ELF-1 (cell line): ENCODE measurements around the gene YIF1B.

ENCODE experiments used
- DNase-seq: peaks from one replicate; pipeline ENCODE4 v3.0.0-alpha.2; 2016; ENCODE audit warnings: low read depth, low spot score

Gene YIF1B

DNA sequence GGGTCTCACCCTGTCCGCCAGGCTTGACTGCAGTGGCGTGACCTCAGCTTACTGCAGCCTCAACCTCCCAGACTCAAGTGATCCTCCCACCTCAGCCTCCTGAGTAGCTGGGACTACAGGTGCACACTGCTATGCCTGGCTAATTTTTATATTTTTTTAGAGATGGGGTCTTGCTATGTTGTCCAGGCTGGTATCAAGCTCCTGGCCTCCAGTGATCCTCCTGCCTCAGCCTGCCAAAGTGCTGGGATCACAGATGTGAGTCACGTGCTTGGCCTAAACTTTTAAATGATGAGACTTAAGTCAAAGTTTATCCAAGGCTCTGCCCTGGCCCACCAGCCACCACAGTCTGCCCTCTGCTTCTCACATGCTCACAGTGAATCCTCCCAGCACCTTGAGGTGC lies 9.5 kb downstream of the YIF1B start:
- no peak for DNase-seq

DNA sequence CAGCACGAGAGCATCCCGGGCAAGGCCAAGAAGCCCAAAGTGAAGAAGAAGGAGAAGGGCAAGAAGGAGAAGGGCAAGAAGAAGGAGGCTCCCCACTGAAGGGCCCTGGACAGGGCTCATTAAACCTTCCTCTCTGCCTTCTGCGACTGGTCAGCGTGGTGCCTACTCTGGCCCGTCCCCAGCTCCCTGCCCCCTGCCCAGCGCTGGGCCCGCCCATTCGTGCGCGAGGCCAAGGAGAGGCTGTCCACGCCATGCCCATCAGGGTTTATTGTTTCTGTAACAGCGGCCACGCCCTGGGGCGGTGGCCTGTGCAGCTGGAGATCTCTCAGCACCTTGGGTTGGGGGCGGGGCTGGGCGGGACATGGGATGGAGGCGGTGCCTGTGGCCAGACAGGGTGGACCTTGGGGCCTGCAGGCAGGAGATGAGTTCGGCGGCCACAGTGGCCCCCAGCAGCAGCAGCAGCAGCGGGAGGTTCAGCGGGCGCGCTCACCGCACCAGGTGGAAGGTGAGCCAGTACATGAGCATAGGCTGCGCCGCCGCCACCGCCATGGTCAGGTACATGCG lies 10.8 kb downstream of the YIF1B start:
- peak; percentile 93 for DNase-seq

DNA sequence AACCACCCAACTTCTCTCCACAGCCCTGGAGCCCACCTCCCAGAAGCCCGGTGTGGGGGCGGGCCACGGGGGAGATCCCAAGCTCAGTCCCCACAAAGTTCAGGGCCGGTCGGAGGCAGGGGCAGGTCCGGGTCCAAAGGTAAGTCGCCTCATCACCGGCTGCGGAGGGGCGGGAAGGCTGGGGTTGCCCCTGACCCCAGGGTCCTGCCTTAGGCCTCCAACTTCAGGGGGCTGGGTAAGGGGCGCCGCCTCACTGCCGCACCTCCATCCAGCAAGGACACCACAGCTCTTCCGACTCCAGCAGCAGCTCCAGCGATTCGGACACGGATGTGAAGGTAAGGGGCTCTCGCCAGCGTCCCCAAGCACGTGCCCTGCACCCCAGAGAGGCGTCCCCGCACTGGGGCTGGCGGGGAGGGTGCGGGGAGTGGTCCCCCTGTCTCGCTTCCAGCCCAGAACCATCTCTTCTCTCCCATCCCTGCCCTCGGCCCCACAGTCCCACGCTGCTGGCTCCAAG lies 11.3 kb downstream of the YIF1B start:
- no peak for DNase-seq

DNA sequence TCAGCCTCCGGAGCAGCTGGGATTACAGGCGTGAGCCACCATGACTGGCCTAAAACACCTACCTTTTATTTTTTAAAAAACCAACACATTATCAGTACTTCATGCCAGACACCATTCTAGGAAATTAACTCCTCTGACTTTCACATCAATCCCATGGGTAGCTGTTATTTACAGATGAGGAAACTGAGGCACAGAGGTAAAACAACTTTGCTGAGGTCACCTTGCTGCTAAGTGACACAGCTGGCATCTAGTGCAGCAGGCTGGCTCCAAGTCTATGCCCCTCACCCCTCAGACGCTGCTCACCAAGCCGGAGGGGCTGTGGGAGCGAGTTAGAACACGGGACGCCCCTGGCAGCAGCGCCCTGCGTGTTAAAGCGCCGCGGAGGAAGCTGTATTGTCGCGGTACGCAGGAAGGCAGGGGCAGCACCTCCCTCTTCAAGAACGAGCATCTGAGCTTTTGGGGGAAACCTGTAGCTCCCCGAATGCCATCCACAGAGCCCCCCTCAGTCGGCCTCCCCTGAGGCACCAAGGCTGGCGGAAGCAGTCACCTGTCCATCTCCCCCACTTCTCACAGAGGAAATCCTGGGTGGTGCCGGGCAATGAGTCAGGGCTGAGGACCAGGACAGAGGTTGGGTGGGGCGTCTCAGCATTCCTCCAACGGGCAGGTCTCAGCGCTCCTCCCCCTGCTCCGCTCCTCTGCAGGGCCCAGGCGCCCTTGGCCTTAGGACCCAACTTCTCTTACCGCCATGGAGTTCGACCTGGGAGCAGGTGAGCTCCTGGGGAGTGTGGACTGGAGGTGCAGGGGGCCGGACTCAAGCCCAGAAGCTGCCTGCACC lies 12.0 kb downstream of the YIF1B start, which contains the start of gene C19orf33:
Gene C19orf33 (plus strand): TSS at position 735 of the 835 bp plus-strand sequence. CDS start 11 bp downstream, at position 746.
- DNase-seq: peak; percentile 44

DNA sequence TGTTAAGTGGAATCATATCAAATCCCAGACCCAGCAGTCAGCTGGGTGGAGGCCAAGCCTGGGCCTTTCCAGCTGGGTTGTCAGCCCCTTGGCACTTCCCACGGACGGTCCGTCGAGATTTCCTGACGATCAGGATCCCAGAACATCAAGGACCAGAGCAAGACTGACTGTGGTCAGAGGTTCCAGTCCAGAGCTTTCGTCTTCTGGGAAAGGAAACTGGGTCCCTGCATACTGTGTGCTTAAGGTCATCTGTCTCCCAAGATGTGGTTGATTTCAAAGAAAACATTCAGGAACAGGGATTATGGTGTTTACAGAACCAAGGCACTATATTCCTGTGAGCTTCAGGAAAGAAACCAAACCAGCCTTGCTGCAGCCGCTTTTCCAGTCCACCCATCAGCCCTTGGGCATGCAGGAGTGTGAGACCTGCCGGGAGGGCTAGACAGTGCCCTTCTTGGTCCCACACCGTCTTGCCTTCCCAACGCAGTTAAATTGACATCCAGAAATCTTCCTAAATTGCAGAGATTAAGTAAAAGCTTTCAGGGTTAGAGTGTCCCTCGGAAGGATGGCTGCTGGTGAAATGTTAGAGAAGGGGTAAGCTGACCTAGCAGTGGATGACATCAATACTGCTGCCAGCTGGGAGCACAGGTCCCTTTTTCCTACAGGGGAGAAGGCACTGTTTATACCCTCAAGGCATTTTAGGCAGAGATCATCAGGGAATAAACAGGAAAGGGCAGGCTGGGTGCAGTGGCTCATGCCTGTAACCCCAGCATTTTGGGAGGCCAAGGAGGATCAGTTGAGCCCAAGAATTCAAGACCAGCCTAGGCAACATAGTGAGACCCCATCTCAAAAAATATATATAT lies 16.7 kb downstream of the YIF1B start:
- peak; percentile 25 for DNase-seq

DNA sequence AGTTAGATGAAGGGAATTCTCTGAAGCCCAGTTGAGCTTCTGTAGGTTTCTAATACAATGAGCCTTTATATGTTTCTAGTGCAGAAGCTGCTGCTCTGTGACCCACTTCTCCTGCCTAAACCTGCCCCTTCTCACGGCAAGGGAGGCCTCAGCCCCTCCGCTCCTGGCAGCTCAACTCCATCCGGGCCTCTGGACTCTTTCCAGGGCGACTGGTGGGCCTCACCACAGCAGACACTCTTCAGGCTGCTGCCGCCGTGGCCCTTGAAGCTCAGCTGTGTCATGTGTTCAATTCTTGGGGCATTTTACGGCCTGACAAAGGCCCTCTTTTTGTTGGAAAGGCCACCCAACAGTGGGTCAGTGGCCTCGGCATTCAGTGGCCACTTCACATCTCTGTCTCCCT lies 21.7 kb downstream of the YIF1B start:
- no peak for DNase-seq

DNA sequence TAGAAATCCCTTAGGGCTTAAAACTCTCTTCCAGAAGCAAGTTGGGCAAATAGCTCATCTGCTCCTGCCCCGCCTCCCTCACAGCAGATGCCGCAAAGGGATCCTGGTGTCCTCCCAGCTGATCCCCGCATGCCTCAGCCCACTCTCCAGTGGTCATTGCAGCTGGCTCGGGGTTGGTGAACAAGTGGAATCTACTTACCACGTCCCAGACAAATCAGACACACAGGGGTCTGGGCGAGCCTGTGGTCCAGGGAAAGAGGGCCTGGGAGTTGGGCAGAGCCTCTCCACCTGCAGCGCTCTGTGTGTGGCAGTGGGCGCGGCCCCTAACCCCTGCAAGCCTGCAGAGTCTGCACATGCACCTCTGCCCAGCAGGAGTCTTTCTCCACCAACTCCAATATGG lies 22.5 kb downstream of the YIF1B start:
- DNase-seq: peak; percentile 36

DNA sequence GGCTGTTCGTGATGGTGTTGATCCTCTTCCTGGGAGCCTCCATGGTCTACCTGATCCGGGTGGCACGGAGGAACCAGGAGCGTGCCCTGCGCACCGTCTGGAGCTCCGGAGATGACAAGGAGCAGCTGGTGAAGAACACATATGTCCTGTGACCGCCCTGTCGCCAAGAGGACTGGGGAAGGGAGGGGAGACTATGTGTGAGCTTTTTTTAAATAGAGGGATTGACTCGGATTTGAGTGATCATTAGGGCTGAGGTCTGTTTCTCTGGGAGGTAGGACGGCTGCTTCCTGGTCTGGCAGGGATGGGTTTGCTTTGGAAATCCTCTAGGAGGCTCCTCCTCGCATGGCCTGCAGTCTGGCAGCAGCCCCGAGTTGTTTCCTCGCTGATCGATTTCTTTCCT lies 23.9 kb downstream of the YIF1B start:
- DNase-seq: peak; percentile 26

DNA sequence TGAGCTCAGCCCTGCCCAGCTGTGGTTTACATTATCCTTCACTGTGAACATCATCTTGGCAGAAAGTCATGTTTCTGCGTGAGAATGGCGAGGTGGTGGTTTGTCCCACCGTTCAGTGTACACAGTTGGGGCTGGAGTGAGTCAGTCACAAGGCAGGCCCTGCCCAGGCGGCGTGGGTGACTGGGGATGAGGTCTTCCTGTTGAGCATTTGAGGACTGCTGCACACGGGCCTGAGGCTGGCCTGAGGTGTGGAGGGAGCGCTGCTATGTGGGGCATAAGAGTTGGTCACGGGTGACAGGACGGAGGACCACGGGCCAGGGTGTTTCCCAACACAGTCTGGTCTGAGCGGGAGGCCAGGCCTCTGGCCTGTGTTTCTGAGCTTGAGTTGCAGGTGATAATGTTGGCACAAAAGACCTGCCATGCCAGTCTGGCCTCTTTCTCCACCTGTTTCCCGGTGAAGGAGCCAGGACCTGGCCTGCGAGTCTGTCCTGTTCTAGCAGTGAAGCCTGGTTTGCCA lies 25.1 kb downstream of the YIF1B start:
- no peak for DNase-seq

DNA sequence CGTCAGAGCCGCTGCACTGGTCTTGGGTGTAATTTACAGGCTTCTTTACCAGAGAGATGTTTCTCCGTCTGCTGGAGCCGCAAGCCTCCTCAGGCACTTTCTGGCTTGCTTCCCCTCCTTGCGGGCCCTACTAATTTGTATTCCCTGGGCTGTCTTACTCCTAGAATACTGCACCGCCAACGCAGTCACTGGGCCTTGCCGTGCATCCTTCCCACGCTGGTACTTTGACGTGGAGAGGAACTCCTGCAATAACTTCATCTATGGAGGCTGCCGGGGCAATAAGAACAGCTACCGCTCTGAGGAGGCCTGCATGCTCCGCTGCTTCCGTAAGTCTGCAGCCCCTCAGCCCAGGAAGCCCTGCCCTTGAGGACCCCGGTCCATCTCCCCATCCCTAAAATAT lies 25.8 kb downstream of the YIF1B start:
- no peak for DNase-seq

DNA sequence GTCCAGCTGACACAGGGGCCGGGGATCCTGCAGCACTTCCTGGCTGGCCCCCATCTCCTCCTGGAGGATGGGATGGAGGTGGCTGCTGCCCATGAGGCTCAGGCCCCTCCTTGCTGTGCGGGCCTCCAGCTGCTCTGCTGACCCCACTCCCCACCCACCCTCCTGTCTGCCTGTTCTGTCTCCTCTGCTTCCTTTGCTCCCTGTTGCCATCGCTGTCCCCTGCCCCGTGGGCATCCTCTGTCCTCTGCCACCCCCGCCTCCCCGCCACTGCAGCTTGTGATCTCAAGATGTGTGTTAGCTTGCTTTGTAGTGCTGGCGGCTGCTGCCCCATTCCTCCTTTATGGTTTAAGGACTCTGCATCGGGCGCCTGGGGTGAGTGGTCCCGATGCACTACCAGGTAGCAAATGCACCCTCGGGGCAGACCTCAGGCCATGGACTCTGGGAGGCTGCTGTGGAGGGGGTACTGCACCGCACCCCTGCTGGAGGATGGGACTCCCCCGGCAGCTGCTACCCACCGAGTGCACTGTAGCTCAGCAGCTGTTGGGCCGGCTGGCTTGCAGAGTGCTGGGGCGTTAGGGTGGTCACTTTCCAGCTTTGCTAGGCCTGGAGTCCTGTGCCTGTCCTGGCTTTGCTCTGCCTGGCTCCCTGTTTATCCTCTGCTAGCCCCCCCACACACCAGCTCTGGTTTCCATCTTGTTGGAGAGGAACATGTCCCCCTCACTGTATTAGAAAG lies 27.5 kb downstream of the YIF1B start:
- DNase-seq: no peak

DNA sequence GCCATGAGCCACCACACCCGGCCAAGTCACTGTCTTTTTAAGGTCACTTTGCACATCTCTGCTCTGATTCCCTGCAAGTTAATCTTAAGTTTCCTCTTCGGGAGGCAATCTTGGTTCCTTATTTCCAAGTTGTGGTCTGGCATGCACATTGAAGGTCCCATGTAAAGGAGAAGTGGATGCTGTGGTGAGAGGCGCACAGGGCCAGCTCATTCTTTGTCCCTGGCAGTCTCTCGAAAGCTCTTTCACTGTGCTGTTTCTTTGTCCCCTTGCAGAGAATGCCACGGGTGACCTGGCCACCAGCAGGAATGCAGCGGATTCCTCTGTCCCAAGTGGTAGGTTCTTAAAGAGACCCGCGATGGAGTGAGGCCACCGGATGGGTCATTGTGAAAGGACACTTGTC lies 28.1 kb downstream of the YIF1B start:
- DNase-seq: no peak

DNA sequence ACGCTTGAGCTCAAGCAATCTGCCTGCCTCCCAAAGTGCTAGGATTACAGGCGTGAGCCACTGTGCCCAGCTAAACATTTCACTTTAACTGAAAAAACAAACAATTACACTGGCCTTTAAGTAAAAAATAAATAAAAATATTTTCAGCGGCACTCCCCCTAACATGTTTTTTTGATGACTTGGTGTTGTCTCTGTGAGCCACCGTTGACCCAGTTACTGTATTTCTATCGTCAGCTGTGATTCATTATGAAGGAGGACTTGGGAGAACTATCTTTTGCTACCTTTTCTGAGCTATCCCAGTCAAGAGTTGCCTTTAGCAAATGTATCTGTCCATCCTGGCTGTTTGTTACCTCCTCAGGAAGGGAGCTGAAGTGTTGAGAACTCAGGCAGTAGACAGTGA lies 30.2 kb downstream of the YIF1B start:
- no peak for DNase-seq

DNA sequence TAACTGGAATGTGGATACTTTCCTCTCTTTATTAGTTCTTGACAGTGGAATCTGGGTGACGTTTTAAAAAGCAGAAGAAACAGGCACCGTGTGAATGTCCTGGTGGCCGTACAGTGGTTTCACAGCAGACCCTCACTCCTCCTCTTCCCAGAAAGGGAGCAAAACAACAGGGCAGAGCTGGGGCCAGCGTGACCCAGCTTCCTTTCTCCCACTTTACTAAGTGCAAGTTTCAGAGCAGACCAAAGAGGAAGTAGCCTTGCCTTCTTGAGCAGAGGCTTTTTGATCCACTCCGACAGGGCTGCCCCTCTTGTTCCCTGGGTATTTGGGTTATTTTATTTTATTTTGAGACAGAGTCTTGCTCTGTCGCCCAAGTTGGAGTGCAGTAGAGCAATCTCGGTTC lies 31.3 kb downstream of the YIF1B start:
- no peak for DNase-seq

DNA sequence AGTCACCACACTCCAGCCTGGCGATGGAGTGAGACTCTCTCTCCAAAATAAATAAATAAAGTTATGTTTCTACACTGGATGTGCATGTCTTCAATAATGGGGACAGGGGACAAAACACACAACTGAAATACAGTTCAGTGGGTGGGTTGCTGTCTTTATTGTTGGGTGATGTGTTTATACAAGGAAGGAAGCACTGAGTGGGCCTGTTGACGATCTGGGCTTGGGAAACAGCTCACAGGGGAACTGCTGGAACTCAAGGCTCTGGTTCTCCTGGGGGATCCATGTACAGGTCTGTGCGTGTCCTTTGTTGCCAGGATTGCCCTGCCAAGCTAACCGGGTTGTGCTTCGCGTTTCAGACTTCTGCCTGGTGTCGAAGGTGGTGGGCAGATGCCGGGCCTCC lies 32.5 kb downstream of the YIF1B start:
- DNase-seq: no peak

DNA sequence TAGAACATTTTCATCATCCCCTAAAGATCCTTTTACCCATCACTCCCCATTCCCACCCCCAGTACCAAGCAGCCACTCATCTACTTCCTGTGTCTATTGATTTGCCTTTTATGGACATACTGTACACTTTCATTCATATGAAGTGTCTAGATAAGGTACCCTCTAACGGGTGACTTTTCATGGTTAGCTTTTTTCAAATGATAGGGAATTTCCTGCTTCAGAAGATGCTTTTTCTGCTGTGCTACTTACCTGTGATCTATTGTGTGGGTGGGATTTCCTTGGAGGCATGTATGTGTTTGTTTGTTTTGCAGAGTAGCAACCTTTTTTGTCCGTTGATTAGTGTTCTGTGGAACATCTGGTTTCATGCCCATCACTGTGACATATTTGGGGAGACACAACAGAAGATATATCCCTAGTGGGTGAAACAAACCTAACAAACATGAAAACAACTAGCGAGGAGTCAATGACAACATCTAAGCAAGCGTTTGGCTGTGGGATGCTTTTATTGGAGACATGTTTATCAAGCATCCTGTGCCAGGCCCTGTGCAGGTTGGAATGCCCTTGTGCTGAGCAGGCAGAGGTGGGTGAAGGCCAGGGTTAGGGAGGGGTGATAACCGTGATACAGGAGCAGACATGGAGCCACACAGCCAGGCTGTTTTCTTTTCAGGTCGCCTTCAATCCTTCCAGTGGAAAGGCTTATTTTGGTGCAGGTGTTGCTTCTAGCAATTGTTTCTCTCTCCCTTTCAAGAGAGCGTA lies 33.8 kb downstream of the YIF1B start:
- DNase-seq: no peak

DNA sequence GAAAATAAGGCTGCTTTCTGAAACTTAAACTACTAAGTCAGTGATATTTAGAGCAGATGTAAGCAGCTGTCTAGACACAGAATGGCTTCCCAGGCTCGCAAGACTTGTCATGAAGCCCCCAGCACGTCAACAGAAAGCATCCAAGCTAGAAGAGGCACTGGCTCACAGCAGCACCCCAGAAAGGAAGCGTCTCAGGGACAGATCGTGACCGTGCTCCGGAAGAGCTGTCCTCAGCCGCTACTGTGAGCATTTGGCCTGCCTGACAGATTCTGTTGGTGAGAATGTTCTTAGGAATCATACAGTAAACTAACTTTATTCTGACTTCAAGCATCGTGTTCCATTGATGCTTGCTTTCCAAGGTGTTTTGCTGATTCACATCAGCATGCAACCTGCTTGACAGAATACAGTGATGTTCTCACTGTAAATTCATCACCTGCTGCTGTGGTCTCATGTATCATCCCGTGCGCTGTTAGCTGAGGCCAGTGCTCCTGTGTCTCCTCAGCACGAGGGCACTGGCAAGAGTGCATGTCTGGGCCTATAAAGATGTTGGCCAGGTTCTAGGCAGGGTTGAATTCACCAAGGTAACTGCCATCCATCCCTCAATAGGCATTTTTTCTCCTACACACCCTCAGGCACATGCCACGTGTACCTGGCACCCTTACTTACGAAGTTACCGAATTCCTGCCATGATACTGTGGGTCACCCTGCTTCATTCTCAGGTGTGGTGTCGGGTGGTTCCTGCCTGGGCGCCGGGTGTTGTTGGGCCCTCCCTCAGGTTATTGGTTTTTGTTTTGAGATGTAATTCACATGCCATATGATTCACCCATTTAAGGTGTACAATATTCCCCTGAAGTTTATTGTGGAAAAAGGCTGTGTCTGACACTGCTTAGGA lies 35.5 kb downstream of the YIF1B start:
- DNase-seq: no peak

DNA sequence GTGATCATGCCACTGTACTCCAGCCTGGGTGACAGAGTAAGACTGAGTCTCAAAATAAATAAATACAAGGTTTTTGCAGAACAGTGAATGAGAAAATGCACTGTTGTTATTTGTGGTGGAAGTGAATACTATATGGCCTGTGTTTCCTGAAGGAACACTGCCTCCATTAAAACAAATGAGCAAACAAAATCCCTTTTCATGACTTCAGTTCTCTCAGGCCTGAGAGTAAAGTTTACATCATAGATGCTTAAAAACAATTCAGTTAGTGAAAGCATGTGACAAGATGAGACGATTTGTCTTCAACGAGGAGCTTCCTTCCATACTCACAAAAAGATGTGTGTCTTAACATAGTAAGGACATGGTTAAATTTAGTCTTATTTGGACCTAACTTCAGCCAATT lies 37.0 kb downstream of the YIF1B start:
- no peak for DNase-seq

DNA sequence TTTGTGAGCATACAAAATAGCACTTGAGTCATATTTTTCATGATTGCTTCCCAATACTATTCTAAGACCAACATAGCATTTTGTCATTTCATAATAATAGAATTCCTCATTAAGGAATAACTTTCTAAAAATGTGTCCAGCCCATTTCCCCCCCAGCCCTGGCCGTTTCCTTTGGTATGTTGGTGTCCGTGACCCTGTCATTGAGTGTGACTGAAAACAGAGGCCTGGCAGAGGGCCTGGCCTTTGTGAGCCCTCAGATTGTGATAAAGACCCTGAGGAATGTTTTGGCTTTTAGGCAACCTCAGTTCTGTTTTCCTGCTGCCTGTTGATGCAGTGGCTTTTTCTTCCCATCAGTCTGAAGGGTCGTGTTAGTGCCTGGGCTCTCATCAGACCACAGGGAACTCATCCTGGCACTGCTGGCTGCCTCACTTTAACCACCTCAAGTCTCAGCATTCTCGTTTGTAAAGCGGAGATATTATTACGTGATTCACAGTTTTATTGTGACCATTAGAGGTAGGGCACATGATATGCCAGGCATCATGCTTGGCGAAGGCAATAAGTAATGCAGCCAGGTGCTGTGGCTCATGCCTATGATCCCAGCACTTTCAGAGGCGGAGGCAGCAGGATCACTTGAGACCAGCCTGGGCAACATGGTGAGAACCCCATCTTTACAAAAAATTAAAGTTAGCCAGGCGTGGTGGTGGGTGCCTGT lies 37.6 kb downstream of the YIF1B start:
- peak; percentile 83 for DNase-seq
